CD4-positive, alpha-beta memory T cell (primary cell): ENCODE results near the gene IGFBP6. TPM values are rescaled to one million over a fixed set of nuclear protein-coding genes. Genes with fewer than 3 reads are reported as not detected.

Experiments
- CTCF ChIA-PET: fragments of 350-600 bp; sonication (Branson Sonifier 250); formaldehyde crosslinking; loops from one replicate; lab custom pipeline; 2021; ENCODE audit warnings: inconsistent platforms; ENCODE audit not compliant: partially characterized antibody; lab: Charles Lee
- POLR2A ChIA-PET: fragments of 350-600 bp; sonication (Branson Sonifier 250); formaldehyde crosslinking; loops from one replicate; lab custom pipeline; 2021; ENCODE audit not compliant: partially characterized antibody; lab: Charles Lee
- DNase-seq, 5 donors: peaks; one replicate each; pipeline versions ENCODE4 v3.0.0 to v3.0.0-alpha.2; 2020 to 2022; ENCODE audit warnings: mixed read lengths in 1 of 5
- H3K27ac ChIP-seq: one replicate; pipeline ENCODE4 v1.7.0; 2013; ENCODE audit warnings: low read depth, low read length
- H3K27me3 ChIP-seq: 2 replicates; pipeline ENCODE4 v1.7.0; 2013; ENCODE audit warnings: mild to moderate bottlenecking, low read length, moderate library complexity; ENCODE audit not compliant: insufficient read depth
- H3K36me3 ChIP-seq: 2 replicates; pipeline ENCODE4 v1.7.0; 2013; ENCODE audit warnings: mild to moderate bottlenecking, low read length, moderate library complexity; ENCODE audit not compliant: insufficient read depth
- H3K4me1 ChIP-seq: 2 replicates; pipeline ENCODE4 v1.7.0; 2013; ENCODE audit warnings: mild to moderate bottlenecking, low read length, moderate library complexity; ENCODE audit not compliant: insufficient read depth
- H3K4me3 ChIP-seq, 2 donors: one replicate each; pipeline ENCODE4 v1.7.0; 2013; ENCODE audit warnings: low read length in 2 of 2, mild to moderate bottlenecking in 1 of 2
- H3K9me3 ChIP-seq, 2 donors: one replicate each; pipeline ENCODE4 v1.7.0; 2013; ENCODE audit warnings: low read length in 2 of 2, control low read depth in 1 of 2; ENCODE audit not compliant: control insufficient read depth in 1 of 2
- H3K27ac Mint-ChIP-seq, 7 donors: one replicate each; pipeline ENCODE4 v1.8.0; 2020 to 2021; ENCODE audit warnings: mixed read lengths in 7 of 7, mild to moderate bottlenecking in 6 of 7, inconsistent platforms in 3 of 7, moderate library complexity in 3 of 7
- H3K27me3 Mint-ChIP-seq, 2 donors: one replicate each; pipeline ENCODE4 v1.8.0; 2020 to 2021; ENCODE audit warnings: mixed read lengths in 2 of 2
- H3K36me3 Mint-ChIP-seq, 2 donors: one replicate each; pipeline ENCODE4 v1.8.0; 2020 to 2021; ENCODE audit warnings: mixed read lengths in 2 of 2, inconsistent platforms in 1 of 2, mild to moderate bottlenecking in 1 of 2
- H3K4me1 Mint-ChIP-seq, 4 donors: one replicate each; pipeline ENCODE4 v1.8.0; 2020 to 2021; ENCODE audit warnings: mixed read lengths in 4 of 4, mild to moderate bottlenecking in 1 of 4
- H3K4me3 Mint-ChIP-seq, 8 donors: one replicate each; pipeline ENCODE4 v1.8.0; 2020 to 2021; ENCODE audit warnings: mixed read lengths in 8 of 8, mild to moderate bottlenecking in 7 of 8, moderate library complexity in 6 of 8, inconsistent platforms in 3 of 8
- H3K9me3 Mint-ChIP-seq, 8 donors: one replicate each; pipeline ENCODE4 v1.8.0; 2020 to 2021; ENCODE audit warnings: mixed read lengths in 8 of 8, mild to moderate bottlenecking in 5 of 8, inconsistent platforms in 3 of 8, moderate library complexity in 1 of 8
- intact Hi-C: fragments of 100-400 bp; cut with micrococcal nuclease; formaldehyde crosslinking; loops from one replicate; pipeline ENCODE4 v1.15.1; 2023
- polyA plus RNA-seq, 2 donors: library from polyadenylated mRNA; unstranded; fragments of 300-500 nt; fragmentation: Illumina TruSeq; gene quantifications; one replicate each; pipeline ENCODE4 v1.2.3, GENCODE V29; 2021
- total RNA-seq, 2 experiments: library from RNA; stranded (reverse); gene quantifications; one replicate each; pipeline ENCODE4 v1.2.3, GENCODE V29; 2021

IGFBP6 gene, protein sequence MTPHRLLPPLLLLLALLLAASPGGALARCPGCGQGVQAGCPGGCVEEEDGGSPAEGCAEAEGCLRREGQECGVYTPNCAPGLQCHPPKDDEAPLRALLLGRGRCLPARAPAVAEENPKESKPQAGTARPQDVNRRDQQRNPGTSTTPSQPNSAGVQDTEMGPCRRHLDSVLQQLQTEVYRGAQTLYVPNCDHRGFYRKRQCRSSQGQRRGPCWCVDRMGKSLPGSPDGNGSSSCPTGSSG
- total RNA-seq = under 1 TPM in 1 of 2 experiments, not detected in 1; 0.61 TPM
- 1 to 10 TPM in 1 of 2 donors, under 1 TPM in 1; 0.53 to 1.5 TPM for polyA plus RNA-seq

DNA sequence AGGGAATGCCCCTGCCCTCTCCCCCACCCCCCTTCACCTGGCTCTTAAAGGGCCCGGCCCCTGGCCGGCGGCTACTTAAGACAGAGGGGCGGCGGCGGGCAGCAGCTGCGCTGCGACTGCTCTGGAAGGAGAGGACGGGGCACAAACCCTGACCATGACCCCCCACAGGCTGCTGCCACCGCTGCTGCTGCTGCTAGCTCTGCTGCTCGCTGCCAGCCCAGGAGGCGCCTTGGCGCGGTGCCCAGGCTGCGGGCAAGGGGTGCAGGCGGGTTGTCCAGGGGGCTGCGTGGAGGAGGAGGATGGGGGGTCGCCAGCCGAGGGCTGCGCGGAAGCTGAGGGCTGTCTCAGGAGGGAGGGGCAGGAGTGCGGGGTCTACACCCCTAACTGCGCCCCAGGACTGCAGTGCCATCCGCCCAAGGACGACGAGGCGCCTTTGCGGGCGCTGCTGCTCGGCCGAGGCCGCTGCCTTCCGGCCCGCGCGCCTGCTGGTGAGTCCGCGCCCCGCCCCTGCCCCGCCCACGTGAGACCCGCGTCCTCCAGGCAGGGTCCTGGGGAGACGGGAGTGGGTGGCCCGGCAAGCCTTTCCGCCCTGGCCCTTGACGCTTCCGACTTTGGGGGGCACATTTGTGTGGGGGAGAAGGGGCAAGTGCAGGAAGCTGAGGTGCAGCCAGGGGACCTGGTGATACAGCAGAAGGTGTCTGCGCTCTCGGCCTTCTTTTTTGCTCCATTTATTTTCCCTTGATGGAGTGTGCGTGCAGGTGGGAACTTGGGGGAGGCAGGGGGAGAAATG is at the start of gene IGFBP6:
Gene IGFBP6 (plus strand): TSS at position 104 of the 790 bp plus-strand sequence. CDS start 51 bp downstream, at position 155.
- intact Hi-C loops = loop anchor here (5.0 kb wide), 1 partner anchor 45 kb away; the partner anchor contains the start of gene TNS2
- peak within 1 kb of the TSS; percentile 82 to 93 (median 86) for H3K4me3 Mint-ChIP-seq

GRCh38 chr12:53048033-53048779 is 49.3 kb upstream of the IGFBP6 start:
- Histone ChIP-seq H3K36me3 (no peaks in the 10 kb centered on the region), H3K27ac (peak overlapping the region; percentile 62), H3K27me3 (no peaks in the 10 kb centered on the region), H3K4me3 (no peak overlapping the region), H3K4me1 (peaks cover 14% of the 10 kb centered on the region), H3K9me3 (no peaks in the 10 kb centered on the region)
- Mint-ChIP-seq H3K36me3 (peaks cover 0 to 3% of the 10 kb centered on the region in 2 donors), H3K27ac (peak overlapping the region; percentile 52 to 87 (median 68)), H3K27me3 (no peaks in the 10 kb centered on the region), H3K4me1 (peaks cover 5 to 19% (median 12%) of the 10 kb centered on the region in 4 donors), H3K9me3 (no peaks in the 10 kb centered on the region), H3K4me3 (peak overlapping the region in 7 of 8 donors; percentile 35 to 66 (median 58))
- intact Hi-C loops = no loop called here
- POLR2A ChIA-PET = interaction anchor here (1.0 to 4.6 kb wide), 11 partner anchors 10 to 452 kb away, joined by 3 to 22 read pairs (median 6); partner anchors contain the start of genes EIF4B, IGFBP6, SOAT2 and SPRYD3
- CTCF ChIA-PET = interaction anchor here (1.0 to 2.3 kb wide), 16 partner anchors 7 to 275 kb away, joined by 3 to 13 read pairs (median 4); partner anchors contain the start of genes AAAS, EIF4B, SOAT2 and SPRYD3
- no peak for DNase-seq

More for the DNA sequence above, at the start of gene IGFBP6:
- Histone ChIP-seq H3K27me3 (no peaks in the 10 kb centered on the region), H3K36me3 (no peaks in the 10 kb centered on the region), H3K9me3 (no peaks in the 10 kb centered on the region), H3K4me1 (peaks cover 38% of the 10 kb centered on the region), H3K27ac (peak within 1 kb of the TSS; percentile 16), H3K4me3 (peak within 1 kb of the TSS; percentile 36 to 46)
- Mint-ChIP-seq H3K27ac (peak within 1 kb of the TSS; percentile 61 to 93 (median 85)), H3K27me3 (no peaks in the 10 kb centered on the region), H3K36me3 (peaks cover 0 to under 1% of the 10 kb centered on the region in 2 donors), H3K9me3 (no peaks in the 10 kb centered on the region), H3K4me1 (peaks cover 24 to 44% (median 34%) of the 10 kb centered on the region in 4 donors)
- ChIA-PET POLR2A (interaction anchor here (1.0 to 4.1 kb wide), 12 partner anchors 12 to 202 kb away, joined by 3 to 33 read pairs (median 6); partner anchors contain the start of genes CSAD, MYG1, SPRYD3 and ZNF740), CTCF (interaction anchor here (0.8 to 14.7 kb wide), 5 partner anchors 14 to 235 kb away, joined by 3 to 511 read pairs (median 3); partner anchors contain the start of gene SPRYD3)
- DNase-seq = peak; percentile 51 to 65 (median 54)

- no peak for DNase-seq
- CTCF ChIA-PET = interaction anchor here (1.3 to 2.3 kb wide), 5 partner anchors 10 to 50 kb away, joined by 3 to 13 read pairs (median 5); no protein-coding TSS in a partner anchor
- Histone ChIP-seq H3K27ac (peak overlapping the region; percentile 62), H3K4me3 (no peak overlapping the region), H3K27me3 (no peaks in the 10 kb centered on the region), H3K4me1 (peaks cover 21% of the 10 kb centered on the region), H3K36me3 (no peaks in the 10 kb centered on the region), H3K9me3 (no peaks in the 10 kb centered on the region)
- Mint-ChIP-seq H3K27me3 (no peaks in the 10 kb centered on the region), H3K36me3 (peaks cover 0 to 3% of the 10 kb centered on the region in 2 donors), H3K27ac (peak overlapping the region in 6 of 7 donors; percentile 22 to 80 (median 74)), H3K4me3 (peak overlapping the region in 6 of 8 donors; percentile 17 to 52 (median 30)), H3K4me1 (peaks cover 5 to 26% (median 16%) of the 10 kb centered on the region in 4 donors), H3K9me3 (no peaks in the 10 kb centered on the region)
- POLR2A ChIA-PET = interaction anchor here (1.3 to 4.6 kb wide), 5 partner anchors 21 to 50 kb away, joined by 3 to 22 read pairs (median 15); partner anchors contain the start of genes EIF4B, IGFBP6 and SPRYD3
- intact Hi-C loops = no loop called here
Observed at GRCh38 chr12:53048780-53049401, 48.6 kb upstream of the IGFBP6 start.

DNA sequence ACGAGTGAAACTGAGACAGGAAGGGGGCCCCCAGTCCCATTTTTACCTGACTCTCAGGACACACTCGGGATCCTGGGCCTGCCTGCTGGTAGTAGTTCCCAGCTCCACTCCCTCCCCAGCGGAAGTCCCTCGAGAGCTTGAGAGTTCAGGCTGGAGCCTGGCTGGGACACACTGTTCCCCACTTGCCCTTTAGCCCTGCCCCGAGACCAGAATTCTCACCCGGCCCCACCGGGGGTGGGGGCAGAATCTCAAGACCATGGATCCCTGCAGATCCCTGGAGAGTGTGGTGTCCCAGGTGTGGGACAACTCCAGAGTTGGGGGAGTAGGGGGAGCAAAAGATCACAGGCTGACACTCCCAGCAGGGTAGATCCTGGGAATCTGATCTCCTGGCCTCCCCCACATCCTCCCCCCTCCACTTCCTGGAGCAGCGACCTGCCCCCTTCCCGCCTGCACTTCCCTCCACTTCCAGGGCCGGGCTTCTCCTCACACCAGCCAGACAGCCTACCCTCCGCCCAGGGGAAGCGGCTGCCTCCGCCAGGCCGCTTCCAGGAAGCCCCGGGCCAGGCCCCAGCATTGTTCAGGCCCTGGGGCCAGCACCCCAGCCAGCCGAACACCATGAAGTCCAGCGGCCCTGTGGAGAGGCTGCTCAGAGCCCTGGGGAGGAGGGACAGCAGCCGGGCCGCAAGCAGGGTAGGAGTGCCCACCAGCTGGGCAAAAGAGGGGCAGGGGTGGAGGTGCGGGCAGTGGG is 47.7 kb upstream of the IGFBP6 start, which contains the start of gene TNS2:
Gene TNS2 (plus strand): TSS at position 495 of the 748 bp plus-strand sequence. CDS start 121 bp downstream, at position 616.
- H3K4me1 ChIP-seq = peaks cover 23% of the 10 kb centered on the region
- no peak for DNase-seq
- no peaks in the 10 kb centered on the region for H3K36me3 ChIP-seq
- POLR2A ChIA-PET = no interaction called here
- no peaks in the 10 kb centered on the region for H3K9me3 Mint-ChIP-seq
- H3K9me3 ChIP-seq = no peaks in the 10 kb centered on the region
- intact Hi-C loops = loop anchor here (5.0 kb wide), 1 partner anchor 48 kb away; the partner anchor contains the start of gene IGFBP6
- CTCF ChIA-PET = interaction anchor here (1.2 to 2.3 kb wide), 2 partner anchors 11 to 16 kb away, joined by 4 to 13 read pairs; no protein-coding TSS in a partner anchor
- no peaks in the 10 kb centered on the region for H3K27me3 Mint-ChIP-seq
- no peak within 1 kb of the TSS for H3K4me3 ChIP-seq
- peak within 1 kb of the TSS in 6 of 7 donors; percentile 75 to 86 (median 77) for H3K27ac Mint-ChIP-seq
- H3K36me3 Mint-ChIP-seq = peaks cover 0 to 3% of the 10 kb centered on the region in 2 donors
- peaks cover 9 to 33% (median 21%) of the 10 kb centered on the region in 4 donors for H3K4me1 Mint-ChIP-seq
- H3K4me3 Mint-ChIP-seq = peak within 1 kb of the TSS in 5 of 8 donors; percentile 29 to 52 (median 36)
- no peak within 1 kb of the TSS for H3K27ac ChIP-seq
- H3K27me3 ChIP-seq = no peaks in the 10 kb centered on the region

- Histone ChIP-seq H3K4me3 (no peak overlapping the region), H3K27me3 (no peaks in the 10 kb centered on the region), H3K27ac (no peak overlapping the region), H3K9me3 (no peaks in the 10 kb centered on the region), H3K4me1 (peaks cover 23% of the 10 kb centered on the region), H3K36me3 (no peaks in the 10 kb centered on the region)
- intact Hi-C loops = loop anchor here (5.0 kb wide), 1 partner anchor 47 kb away; the partner anchor contains the start of gene IGFBP6
- peaks cover 0 to 3% of the 10 kb centered on the region in 2 donors for H3K36me3 Mint-ChIP-seq
- no peaks in the 10 kb centered on the region for H3K9me3 Mint-ChIP-seq
- H3K4me3 Mint-ChIP-seq = peak overlapping the region in 2 of 8 donors; percentile 35 to 36
- ChIA-PET POLR2A (interaction anchor here (1.1 kb wide), 1 partner anchor 12 kb away, joined by 4 read pairs; no protein-coding TSS in a partner anchor), CTCF (interaction anchor here (1.2 to 1.3 kb wide), 2 partner anchors 15 to 47 kb away, joined by 3 to 4 read pairs; no protein-coding TSS in a partner anchor)
- H3K27me3 Mint-ChIP-seq = no peaks in the 10 kb centered on the region
- DNase-seq = no peak
- H3K4me1 Mint-ChIP-seq = peaks cover 9 to 33% (median 21%) of the 10 kb centered on the region in 4 donors
- H3K27ac Mint-ChIP-seq = peak overlapping the region in 5 of 7 donors; percentile 33 to 86 (median 76)
Observed at GRCh38 chr12:53050426-53051057, 46.9 kb upstream of the IGFBP6 start.
